Keratinocyte (primary cell): ENCODE measurements around the gene ERC1.

ENCODE experiments used
- EZH2 ChIP-seq: IDR thresholded peaks from one replicate; pipeline ENCODE4 v1.6.1; 2012; ENCODE audit warnings: inconsistent platforms, mild to moderate bottlenecking, low read length, moderate library complexity
- TF ChIP-seq, protein P1 (sequence below), 3 experiments: IDR thresholded peaks in 1 of 3; conservative IDR thresholded peaks in 1 of 3; optimal IDR thresholded peaks in 1 of 3; 2 replicates in 2 of 3; 3 replicates in 1 of 3; pipeline versions ENCODE3 to v1.5.1; 2011; ENCODE audit warnings: low read length in 3 of 3, mild to moderate bottlenecking in 3 of 3, moderate library complexity in 2 of 3, control low read depth in 1 of 3, inconsistent platforms in 1 of 3; ENCODE audit not compliant: insufficient read depth in 2 of 3; ENCODE audit errors: extremely low read depth in 1 of 3

DNA sequence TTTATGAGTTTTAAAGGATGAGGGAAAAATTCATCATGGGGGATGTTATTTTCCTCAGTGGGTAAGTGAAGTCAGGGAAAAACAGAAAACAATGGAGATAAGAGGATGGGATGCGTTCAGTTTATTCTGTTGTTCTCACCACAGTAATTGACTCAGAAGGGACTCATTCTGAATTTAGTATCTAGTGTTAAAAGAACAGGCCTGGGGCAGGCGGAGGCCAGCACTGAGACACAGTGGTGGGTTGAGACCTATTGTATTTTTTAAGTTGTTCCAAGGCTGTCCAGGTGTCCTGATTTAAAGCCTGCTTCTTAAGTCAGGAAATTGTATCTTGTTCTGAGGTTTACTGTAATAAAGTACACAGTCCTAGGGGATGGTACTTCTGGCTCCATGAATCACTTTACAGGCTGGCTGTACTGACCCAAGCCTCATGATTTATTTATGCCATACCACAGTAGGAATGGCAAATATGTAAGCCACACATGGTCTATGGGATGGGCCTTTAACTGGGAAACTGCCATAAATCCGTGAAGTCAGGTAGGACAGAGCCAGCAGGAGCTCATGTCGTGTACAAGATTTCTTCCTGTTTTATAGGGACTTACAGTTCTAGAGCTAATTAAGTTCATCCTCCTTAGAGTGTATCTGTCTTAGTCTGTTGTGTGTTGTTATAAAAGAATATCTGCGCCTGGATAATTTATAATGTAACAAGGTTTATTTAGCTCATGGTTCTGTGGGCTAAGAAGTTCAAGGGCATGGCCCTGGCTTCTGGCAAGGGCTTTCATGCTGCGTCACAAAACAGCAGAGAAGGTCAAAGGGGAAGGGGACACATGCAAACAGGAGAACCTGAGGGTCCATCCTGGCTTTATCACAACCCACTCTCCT lies 359.3 kb downstream of the ERC1 start:
- TF ChIP-seq, protein P1, sequence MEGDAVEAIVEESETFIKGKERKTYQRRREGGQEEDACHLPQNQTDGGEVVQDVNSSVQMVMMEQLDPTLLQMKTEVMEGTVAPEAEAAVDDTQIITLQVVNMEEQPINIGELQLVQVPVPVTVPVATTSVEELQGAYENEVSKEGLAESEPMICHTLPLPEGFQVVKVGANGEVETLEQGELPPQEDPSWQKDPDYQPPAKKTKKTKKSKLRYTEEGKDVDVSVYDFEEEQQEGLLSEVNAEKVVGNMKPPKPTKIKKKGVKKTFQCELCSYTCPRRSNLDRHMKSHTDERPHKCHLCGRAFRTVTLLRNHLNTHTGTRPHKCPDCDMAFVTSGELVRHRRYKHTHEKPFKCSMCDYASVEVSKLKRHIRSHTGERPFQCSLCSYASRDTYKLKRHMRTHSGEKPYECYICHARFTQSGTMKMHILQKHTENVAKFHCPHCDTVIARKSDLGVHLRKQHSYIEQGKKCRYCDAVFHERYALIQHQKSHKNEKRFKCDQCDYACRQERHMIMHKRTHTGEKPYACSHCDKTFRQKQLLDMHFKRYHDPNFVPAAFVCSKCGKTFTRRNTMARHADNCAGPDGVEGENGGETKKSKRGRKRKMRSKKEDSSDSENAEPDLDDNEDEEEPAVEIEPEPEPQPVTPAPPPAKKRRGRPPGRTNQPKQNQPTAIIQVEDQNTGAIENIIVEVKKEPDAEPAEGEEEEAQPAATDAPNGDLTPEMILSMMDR (optimal IDR thresholded peaks at IDR 0.05 in 1 of 3, IDR thresholded peaks at IDR 0.05 in 1 of 3, conservative IDR thresholded peaks at IDR 0.05 in 1 of 3; ENCODE audit: extremely low read depth in 1 of 3, insufficient read depth in 2 of 3, low read length in 3 of 3): no peak
- TF ChIP-seq EZH2: no peak
